ENCODE measurements around the gene LGI2.

Gene LGI2

DNA sequence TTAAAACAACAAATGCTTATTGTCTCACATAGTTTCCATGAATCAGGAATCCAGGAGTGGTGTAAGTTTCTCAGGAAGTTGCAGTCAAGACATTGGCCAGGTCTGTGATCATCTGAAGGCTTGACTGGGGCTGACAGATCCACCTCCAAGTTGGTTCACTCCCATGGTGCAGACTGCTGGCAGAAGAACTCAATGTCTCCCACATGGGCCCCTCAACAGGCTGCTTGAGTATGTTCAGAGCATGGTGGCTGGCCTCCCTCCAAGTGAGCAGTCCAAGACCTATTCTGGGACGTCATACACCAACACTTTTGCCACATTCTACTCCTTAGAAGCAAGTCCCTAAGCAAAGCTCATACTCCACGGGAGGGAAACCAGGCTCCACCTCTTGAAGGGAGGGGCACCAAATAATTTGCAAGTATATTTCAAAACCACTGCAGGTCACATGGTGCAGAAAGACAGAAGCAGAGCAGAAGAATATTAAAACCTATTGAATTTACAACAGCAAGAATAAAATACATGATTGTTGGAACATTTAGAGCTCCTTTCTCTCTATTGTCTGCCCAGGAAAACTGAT lies 35.3 kb downstream of the LGI2 start:
- no peak for TF ChIP-seq POLR2A (IDR thresholded peaks at IDR 0.05; ENCODE audit: low read depth, low read length)
- no peak for FAIRE-seq
- no peak for DNase-seq (ENCODE audit: insufficient read length, low spot score)

DNA sequence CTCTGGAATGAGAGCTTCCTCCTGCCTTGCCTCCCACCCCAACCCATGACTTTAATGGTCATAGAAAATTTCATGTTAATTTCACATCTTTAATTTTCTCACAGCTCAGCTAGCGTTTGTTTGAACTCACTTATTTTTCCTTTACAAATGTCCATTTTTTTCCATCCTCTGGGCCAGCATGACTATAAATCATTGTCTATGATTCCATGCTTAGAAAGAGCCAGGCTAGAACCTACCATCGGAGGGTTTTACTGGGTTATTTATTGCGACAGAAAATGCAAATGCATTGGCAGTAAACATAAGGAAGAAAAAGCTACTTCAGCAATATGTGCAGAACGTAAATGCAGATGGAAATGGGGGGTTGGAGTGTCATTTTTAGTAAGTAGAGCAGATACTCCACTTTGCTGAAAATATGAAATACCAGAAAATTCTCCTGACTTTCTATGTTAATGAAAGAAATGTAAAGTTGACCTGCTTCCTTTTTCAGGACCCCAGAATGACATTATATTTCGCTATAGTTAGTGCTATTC lies 37.1 kb downstream of the LGI2 start:
- FAIRE-seq (no peak), DNase-seq (ENCODE audit: insufficient read length, low spot score) (no peak)
- no peak for TF ChIP-seq POLR2A (IDR thresholded peaks at IDR 0.05; ENCODE audit: low read depth, low read length)

DNA sequence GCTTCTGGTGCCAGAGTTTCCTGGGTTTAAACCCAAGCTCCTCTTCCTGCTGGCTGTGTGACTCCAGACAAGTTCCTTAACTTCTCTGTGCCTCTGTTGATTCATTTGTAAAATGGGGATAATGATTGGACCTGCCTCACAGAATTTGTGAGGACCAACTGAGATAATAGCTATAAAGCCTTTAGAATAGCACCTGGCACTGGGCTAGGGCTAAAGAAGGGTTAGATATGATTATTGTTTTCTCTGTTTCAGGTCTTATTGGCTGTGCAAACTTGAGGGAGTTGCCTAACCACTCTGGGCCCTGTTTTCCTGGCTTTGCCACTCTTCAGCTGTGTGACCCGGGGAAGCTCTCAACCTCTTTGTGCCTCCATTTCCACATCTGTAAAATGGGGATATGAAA lies 37.8 kb downstream of the LGI2 start:
- no peak for FAIRE-seq
- DNase-seq (ENCODE audit: insufficient read length, low spot score): no peak
- no peak for TF ChIP-seq POLR2A (IDR thresholded peaks at IDR 0.05; ENCODE audit: low read depth, low read length)

DNA sequence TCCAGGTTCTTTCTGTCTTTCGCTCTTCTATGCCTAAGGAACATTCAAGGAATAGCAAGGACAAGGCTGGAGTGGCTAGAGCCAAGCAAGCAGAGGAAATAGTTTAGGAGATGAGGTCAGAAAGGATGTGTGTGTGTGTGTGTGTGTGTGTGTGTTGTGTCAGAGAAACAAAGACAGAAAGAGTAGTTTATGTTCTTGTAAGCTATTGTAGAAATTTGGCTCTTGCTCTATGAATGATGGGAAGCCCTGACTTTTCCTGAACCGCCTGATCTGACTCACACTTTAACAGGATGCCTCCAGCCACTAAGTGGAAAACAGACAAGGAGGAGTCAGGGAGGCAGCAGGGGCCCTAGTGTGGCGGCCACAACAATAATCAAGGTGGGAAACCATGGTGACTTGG lies 39.7 kb downstream of the LGI2 start:
- no peak for FAIRE-seq
- no peak for TF ChIP-seq POLR2A (IDR thresholded peaks at IDR 0.05; ENCODE audit: low read depth, low read length)
- no peak for DNase-seq (ENCODE audit: insufficient read length, low spot score)

DNA sequence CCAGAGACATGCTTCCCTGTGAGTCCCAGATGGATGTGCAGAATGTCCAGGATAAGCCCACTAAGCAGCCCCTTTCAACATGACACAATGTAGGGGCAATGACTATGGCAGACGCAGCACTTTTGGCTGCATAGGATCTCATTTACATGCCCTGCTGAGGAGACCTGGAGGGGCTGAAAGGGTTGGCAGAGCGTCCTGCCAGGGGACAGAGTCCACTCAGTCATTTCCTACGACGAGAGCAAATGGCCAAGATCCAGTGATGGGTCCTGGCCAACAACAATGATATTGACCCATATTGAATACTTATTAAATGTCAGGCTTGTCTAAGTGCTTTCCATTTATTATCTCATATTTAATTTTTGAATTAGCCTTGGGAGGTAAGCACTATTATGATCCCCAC lies 41.4 kb downstream of the LGI2 start:
- FAIRE-seq (no peak), DNase-seq (ENCODE audit: insufficient read length, low spot score) (no peak)
- no peak for TF ChIP-seq POLR2A (IDR thresholded peaks at IDR 0.05; ENCODE audit: low read depth, low read length)

DNA sequence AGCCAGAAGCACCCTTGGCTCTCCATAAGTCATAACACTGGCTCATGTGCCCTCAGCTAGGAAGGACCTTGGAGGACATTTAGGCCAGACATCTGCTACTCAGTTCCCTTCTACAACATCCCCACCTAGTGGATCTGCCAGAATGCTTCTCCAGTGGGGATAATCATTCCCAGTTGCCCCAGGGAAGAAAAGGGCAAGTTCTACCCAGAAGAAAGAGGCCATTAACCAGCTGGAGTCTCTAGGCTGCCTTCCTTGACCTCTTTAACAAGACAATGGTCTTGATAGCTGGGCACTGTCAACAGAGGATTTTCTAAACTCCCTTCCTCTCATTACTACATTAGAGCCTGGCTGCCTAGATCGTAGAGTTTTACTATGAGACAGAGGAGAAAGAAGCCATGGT lies 42.0 kb downstream of the LGI2 start:
- DNase-seq (ENCODE audit: insufficient read length, low spot score) (no peak), FAIRE-seq (no peak)
- no peak for TF ChIP-seq POLR2A (IDR thresholded peaks at IDR 0.05; ENCODE audit: low read depth, low read length)

DNA sequence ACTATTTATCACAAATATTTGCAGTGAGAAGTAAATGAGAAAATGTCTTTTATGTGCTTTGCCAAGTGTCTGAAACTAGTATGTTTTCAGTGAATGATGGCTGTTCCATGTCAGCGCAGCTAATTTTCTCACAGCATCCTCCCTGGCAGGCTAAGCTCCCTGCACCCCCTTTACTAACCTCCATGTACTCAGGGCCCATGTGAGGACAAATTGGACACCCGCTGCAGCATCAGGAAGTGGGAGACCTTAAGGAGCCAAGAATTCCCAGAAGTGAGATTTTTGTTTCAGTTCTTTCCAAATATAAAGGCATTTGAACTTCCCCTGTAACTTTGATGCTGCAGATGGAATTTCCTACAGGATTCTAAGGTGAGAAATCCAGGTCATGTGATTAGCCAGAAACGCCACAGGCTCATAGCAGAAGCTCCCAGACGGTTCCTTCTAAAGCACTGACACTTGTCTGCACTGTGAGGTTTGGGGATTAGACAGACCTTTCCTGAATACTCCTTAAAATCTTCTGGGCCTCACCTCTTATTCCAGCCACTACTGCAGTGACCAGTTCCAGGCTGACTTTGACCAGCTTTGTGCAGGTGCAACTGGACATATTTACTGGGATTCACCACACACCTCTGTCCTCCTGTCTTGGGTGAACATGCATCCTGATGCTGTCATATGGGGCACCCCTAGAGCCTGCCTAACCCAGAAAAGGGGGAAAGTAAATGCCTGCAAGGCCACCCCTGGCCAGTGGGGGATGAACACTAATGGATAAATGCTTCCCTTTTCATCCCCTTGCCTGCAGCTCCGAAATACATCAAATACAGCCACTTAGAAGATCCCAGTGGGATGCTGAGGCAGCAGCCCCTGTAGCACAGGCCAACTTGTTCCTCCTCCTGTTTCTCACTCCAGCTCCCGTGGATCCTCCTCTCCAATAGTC lies 45.9 kb downstream of the LGI2 start:
- no peak for FAIRE-seq

DNA sequence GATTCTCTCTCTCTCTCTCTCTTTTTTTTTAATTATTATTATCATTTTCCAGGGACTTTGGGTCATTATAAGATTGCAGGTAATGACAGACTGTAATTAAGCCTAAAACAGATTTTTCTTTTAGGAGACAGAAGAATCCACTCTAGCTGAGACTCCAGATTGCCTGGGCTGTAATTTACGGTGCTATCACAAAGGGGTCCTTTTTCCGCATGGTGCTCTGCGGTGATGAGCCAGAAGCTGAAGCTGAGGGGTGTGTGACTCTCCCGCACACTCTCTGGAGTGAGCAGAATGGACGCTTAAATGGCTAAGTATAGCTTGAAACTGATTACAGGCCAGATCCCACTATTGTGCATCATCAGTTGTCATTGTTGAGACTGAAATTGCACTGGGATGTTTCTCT lies 50.0 kb downstream of the LGI2 start:
- FAIRE-seq: no peak

More for the DNA sequence above, 45.9 kb downstream of the LGI2 start:
- TF ChIP-seq POLR2A (IDR thresholded peaks at IDR 0.05; ENCODE audit: low read depth, low read length): no peak
- DNase-seq (ENCODE audit: insufficient read length, low spot score): no peak

DNA sequence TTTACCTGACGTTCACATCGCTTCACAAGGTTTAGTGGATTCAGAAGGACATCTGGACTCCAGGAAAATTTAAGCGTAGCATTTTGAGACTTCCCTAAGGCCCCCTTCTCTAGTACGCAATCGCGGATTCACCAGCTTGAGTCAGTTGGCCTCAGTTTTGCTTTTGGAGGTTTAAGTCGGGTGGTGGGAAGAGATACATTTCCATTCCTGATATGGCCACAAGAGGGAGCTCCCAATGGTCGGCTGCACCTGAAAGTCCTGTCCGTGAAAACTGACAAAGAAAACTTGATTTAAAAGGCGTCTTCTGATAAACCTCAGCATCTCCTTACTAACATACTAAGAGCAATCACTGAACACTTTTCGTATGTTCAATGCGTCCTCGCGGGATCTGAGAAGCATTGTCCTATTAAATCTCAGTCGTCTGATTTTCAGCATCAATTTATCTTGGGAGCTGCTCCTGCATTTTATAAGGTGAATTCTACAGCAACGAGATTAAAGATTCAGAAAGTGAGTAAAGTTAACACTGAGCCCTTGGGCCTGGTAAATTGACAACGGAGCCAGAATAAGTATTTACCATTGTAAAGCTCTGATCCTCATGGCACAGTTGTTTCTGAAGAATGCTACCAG lies 50.6 kb downstream of the LGI2 start:
- DNase-seq (ENCODE audit: insufficient read length, low spot score) (peak; percentile 23), FAIRE-seq (no peak)
- TF ChIP-seq POLR2A (IDR thresholded peaks at IDR 0.05; ENCODE audit: low read depth, low read length): no peak

More for the DNA sequence above, 50.0 kb downstream of the LGI2 start:
- TF ChIP-seq POLR2A (IDR thresholded peaks at IDR 0.05; ENCODE audit: low read depth, low read length): no peak
- DNase-seq (ENCODE audit: insufficient read length, low spot score): no peak

DNA sequence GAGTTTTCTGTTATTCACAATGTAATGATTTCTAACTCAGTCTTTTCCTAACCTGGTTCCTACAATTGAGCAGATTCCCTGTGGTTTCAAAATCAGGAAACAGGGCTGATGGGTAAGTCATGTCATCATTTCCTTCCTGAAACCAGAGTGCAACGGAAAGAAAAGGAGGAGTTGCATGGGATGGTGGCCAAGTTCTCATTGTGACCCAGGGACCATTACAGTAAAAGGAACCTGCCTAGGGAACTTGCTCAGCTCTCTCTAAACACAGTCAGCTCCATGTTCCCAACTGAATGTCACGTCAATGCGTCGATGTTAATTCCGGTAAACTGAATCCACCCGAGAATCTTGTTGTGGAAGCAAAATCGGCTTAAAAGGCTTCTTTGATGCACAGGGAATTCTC lies 51.2 kb downstream of the LGI2 start:
- FAIRE-seq: no peak

DNA sequence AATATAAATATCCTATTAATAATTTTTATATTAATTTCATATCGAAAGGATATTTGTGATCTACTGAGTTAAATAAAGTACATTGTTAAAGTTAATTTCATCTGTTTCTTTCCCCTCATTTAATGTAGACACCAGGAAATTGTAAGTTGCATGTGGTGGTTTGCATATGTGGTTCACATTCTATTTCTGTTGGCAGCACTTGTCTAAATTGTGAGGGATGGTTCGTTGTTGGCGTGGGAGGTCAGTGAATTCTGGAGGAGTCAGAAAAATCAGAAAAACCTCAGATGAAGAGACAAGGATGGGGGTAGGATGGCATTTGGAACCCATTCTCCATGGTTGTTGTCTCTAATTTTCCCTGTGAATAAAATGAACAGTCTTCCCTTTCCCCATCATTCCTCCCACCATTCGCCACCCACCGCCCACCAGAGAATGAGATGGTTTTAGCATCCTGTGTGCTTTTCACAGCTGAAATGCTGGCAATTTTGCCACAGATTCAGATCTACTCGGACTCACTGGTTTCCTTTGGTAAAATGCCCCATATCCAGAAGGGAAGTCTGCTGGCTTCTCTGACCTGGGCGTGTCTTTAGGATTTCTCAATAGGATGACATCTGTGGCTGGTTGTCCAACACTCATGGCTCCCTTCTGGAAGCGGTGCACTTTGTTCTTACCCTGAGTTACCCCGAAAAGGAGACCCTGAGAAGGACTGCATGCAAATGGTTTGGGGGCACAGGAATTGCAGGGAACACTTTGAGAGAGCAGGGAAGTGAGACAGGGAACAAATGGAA lies 52.3 kb downstream of the LGI2 start:
- FAIRE-seq (no peak), DNase-seq (ENCODE audit: insufficient read length, low spot score) (no peak)
- TF ChIP-seq POLR2A (IDR thresholded peaks at IDR 0.05; ENCODE audit: low read depth, low read length): no peak

More for the DNA sequence above, 51.2 kb downstream of the LGI2 start:
- no peak for TF ChIP-seq POLR2A (IDR thresholded peaks at IDR 0.05; ENCODE audit: low read depth, low read length)
- no peak for DNase-seq (ENCODE audit: insufficient read length, low spot score)

DNA sequence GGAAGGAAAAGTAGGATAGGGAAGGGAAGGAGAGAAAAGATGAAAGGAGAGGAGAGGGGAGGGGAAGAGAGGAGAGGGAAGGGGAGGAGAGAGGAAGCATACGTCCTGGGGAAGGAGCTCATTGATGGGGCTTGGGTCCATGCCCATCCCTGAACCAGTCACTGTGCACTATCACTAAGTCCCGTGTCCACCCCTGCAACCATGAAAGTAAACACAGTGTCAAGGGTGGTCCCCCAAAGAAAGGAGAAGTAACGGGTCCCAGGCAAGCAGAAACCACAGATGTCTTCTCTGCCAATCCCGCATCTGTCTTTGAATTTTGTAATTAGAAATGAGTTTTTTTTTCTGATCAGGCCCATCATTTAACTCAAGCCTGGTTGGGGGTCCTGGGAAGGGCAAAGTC lies 55.2 kb downstream of the LGI2 start:
- no peak for DNase-seq (ENCODE audit: insufficient read length, low spot score)
- TF ChIP-seq POLR2A (IDR thresholded peaks at IDR 0.05; ENCODE audit: low read depth, low read length): no peak
- no peak for FAIRE-seq

DNA sequence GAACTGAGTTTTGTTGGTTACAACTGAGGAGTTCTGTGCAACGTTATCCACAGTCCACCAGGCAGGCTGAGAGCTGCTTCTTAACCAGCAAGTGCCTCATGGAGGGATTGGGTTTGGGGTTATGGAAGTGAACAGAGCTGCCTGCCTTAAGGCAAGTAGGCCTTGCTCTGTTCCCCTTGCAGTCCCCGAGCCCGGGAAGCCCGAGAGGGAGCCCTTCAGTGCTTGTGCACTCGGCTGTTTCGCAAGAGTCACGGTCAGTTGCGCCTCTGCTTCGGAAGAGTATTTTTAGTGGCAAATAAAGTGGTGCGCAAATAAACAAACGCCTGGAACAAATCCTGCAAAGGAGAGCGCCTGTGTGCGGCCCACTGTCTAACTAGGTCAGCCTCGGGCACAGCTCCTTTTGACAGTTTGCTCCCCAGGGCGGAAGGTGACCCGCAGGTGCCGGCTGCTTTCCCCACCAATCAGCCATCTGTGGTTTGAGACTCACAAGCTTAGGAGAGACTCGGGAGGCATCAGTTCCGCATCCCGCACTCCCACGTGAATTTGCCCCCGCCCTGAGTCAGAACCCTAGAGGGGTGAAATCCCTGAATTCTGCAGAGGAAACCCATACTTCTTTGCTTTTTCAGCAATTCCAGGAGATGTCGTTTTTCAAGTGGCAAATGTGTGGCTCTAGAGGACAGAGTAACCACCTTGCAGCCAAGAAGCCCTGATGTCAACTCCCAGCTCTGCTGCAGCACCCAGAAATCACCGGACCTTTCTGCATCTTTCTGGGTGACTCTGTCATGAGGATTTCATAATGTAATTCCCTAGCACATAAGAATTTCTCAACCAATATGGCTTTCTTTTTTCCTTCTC lies 56.8 kb downstream of the LGI2 start:
- DNase-seq (ENCODE audit: insufficient read length, low spot score) (no peak), FAIRE-seq (no peak)
- TF ChIP-seq POLR2A (IDR thresholded peaks at IDR 0.05; ENCODE audit: low read depth, low read length): no peak
